Uterus (tissue), 2 donors: Measurements from ENCODE around the gene MYO18B.

ENCODE experiments used
- POLR2A ChIP-seq, 2 donors: fragments of 450-650 bp; IDR thresholded peaks; one replicate each; pipeline ENCODE4 v1.6.1; 2016; ENCODE audit warnings: antibody characterized with exemption in 2 of 2, mild to moderate bottlenecking in 1 of 2, moderate library complexity in 1 of 2
- TF ChIP-seq, protein P1 (sequence below), 4 experiments: fragments of 200-600 bp in 2 of 4; fragments of 450-650 bp in 2 of 4; sonication (generic) in 2 of 4; IDR thresholded peaks; one replicate each; pipeline ENCODE4 v1.5.1; 2016 to 2019; ENCODE audit warnings: antibody characterized with exemption in 4 of 4, mild to moderate bottlenecking in 2 of 4, moderate library complexity in 1 of 4

DNA sequence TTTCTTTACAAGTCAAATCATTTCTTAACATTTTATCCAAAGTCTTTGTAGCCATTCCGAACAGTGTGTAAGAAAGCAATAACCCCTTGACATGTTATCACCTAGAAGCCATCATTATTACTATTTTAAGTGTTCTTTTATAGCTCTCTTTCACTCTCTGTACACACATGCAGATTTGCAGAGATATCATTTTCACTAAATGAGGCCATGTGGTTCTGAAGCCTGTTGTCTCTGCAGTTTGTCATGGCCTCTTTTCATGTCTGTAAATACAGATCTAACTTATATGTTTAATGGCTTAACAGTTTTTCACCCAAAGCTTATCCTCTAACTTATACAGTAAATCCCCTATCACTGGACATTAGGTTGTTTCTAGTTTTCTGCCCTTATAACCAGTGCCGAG is 166.8 kb downstream of the MYO18B start:
- TF ChIP-seq, protein P1, sequence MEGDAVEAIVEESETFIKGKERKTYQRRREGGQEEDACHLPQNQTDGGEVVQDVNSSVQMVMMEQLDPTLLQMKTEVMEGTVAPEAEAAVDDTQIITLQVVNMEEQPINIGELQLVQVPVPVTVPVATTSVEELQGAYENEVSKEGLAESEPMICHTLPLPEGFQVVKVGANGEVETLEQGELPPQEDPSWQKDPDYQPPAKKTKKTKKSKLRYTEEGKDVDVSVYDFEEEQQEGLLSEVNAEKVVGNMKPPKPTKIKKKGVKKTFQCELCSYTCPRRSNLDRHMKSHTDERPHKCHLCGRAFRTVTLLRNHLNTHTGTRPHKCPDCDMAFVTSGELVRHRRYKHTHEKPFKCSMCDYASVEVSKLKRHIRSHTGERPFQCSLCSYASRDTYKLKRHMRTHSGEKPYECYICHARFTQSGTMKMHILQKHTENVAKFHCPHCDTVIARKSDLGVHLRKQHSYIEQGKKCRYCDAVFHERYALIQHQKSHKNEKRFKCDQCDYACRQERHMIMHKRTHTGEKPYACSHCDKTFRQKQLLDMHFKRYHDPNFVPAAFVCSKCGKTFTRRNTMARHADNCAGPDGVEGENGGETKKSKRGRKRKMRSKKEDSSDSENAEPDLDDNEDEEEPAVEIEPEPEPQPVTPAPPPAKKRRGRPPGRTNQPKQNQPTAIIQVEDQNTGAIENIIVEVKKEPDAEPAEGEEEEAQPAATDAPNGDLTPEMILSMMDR (IDR thresholded peaks at IDR 0.05), result no peak
- no peak for TF ChIP-seq POLR2A (IDR thresholded peaks at IDR 0.05)
